Fibroblast of skin of left quadriceps (primary cell): ENCODE results near the gene CAMTA1.

Experiments used
- DNase-seq, 2 experiments: peaks; one replicate each; pipeline ENCODE4 v3.0.0-alpha.2; 2013; ENCODE audit warnings: low read depth in 2 of 2

Gene CAMTA1

GRCh38 chr1:7610936-7611335 is 825.7 kb downstream of the CAMTA1 start:
- DNase-seq = no peak

- no peak for DNase-seq
These were observed 826.3 kb downstream of the CAMTA1 start for GRCh38 chr1:7611421-7612010.

- no peak for DNase-seq
These were observed 828.0 kb downstream of the CAMTA1 start for GRCh38 chr1:7613106-7613850.

GRCh38 chr1:7613851-7614205 is 828.6 kb downstream of the CAMTA1 start:
- DNase-seq = no peak

GRCh38 chr1:7614576-7615074 is 829.4 kb downstream of the CAMTA1 start:
- DNase-seq = no peak

- no peak for DNase-seq
These were observed 829.9 kb downstream of the CAMTA1 start for GRCh38 chr1:7615138-7615537.

- DNase-seq = peak; percentile 6 to 8
These were observed 831.0 kb downstream of the CAMTA1 start for GRCh38 chr1:7616076-7616832.

GRCh38 chr1:7616953-7617352 is 831.7 kb downstream of the CAMTA1 start:
- no peak for DNase-seq

GRCh38 chr1:7617826-7618225 is 832.6 kb downstream of the CAMTA1 start:
- no peak for DNase-seq

- no peak for DNase-seq
These were observed 834.9 kb downstream of the CAMTA1 start for GRCh38 chr1:7620196-7620595.

- DNase-seq = no peak
These were observed 836.3 kb downstream of the CAMTA1 start for GRCh38 chr1:7621334-7622219.

- no peak for DNase-seq
These were observed 838.6 kb downstream of the CAMTA1 start for GRCh38 chr1:7623842-7624241.

- DNase-seq = no peak
These were observed 839.6 kb downstream of the CAMTA1 start for GRCh38 chr1:7624791-7625355.

- no peak for DNase-seq
These were observed 840.1 kb downstream of the CAMTA1 start for GRCh38 chr1:7625401-7625800.

GRCh38 chr1:7628273-7628672 is 843.0 kb downstream of the CAMTA1 start:
- no peak for DNase-seq

GRCh38 chr1:7629011-7629410 is 843.8 kb downstream of the CAMTA1 start:
- no peak for DNase-seq

- DNase-seq = no peak
These were observed 844.4 kb downstream of the CAMTA1 start for GRCh38 chr1:7629465-7630195.

GRCh38 chr1:7630378-7630777 is 845.1 kb downstream of the CAMTA1 start:
- DNase-seq = no peak

GRCh38 chr1:7632176-7632575 is 846.9 kb downstream of the CAMTA1 start:
- DNase-seq = no peak

- DNase-seq = no peak
These were observed 847.4 kb downstream of the CAMTA1 start for GRCh38 chr1:7632681-7633080.
